Aorta (tissue), 5 donors: ENCODE results near the gene CDK8. TPM values are rescaled to one million over a fixed set of nuclear protein-coding genes. Genes with fewer than 3 reads are reported as not detected.
"Not testable (repeated sequence)": the region's sequence is repeated elsewhere in the genome, so short reads cannot be mapped to it uniquely, and the experiment has no call there.

Source experiments
- ATAC-seq: fragments of 200-7000 bp; cut with Tn5 transposase; one replicate; pipeline ENCODE4 v1.9.1; 2022; ENCODE audit warnings: moderate library complexity; ENCODE audit not compliant: low FRiP score
- DNase-seq, 2 donors: peaks; one replicate each; pipeline ENCODE4 v3.0.0-alpha.2; 2020
- H3K27ac ChIP-seq, 2 donors: one replicate each; pipeline ENCODE4 v1.5.1; 2013; ENCODE audit warnings: low read length in 2 of 2, mild to moderate bottlenecking in 2 of 2, moderate library complexity in 2 of 2, control low read depth in 1 of 2, inconsistent platforms in 1 of 2, low read depth in 1 of 2
- H3K27me3 ChIP-seq, 2 donors: one replicate each; pipeline ENCODE4 v1.6.1; 2013; ENCODE audit warnings: control low read depth in 1 of 2, low read length in 1 of 2, mild to moderate bottlenecking in 1 of 2, moderate library complexity in 1 of 2; ENCODE audit not compliant: insufficient read depth in 2 of 2, control insufficient read depth in 1 of 2
- H3K36me3 ChIP-seq, 2 donors: one replicate each; pipeline ENCODE4 v1.6.1; 2013; ENCODE audit warnings: control low read depth in 1 of 2, low read length in 1 of 2, mild to moderate bottlenecking in 1 of 2; ENCODE audit not compliant: insufficient read depth in 2 of 2, control insufficient read depth in 1 of 2
- H3K4me1 ChIP-seq, 2 donors: one replicate each; pipeline ENCODE4 v1.6.1; 2013; ENCODE audit warnings: low read length in 2 of 2, control low read depth in 1 of 2, mild to moderate bottlenecking in 1 of 2, moderate library complexity in 1 of 2; ENCODE audit not compliant: insufficient read depth in 2 of 2, control insufficient read depth in 1 of 2
- H3K4me3 ChIP-seq, 2 donors: one replicate each; pipeline ENCODE4 v1.5.1; 2013; ENCODE audit warnings: low read length in 2 of 2, control low read depth in 1 of 2, mild to moderate bottlenecking in 1 of 2
- H3K9me3 ChIP-seq: one replicate; pipeline ENCODE4 v1.6.1; 2013; ENCODE audit warnings: mild to moderate bottlenecking, low read length; ENCODE audit not compliant: control insufficient read depth
- WGBS, 2 donors: extraction: QIAGEN DNeasy Blood & Tissue Kit; methylation state at CpG; one replicate each; pipeline ENCODE4 v1.1.7; 2013; 5-methylcytosine and 5-hydroxymethylcytosine counted together
- intact Hi-C, 2 donors: fragments of 100-400 bp; cut with DNase I; formaldehyde crosslinking; loops; one replicate each; pipeline versions ENCODE4 v1.14.2 to v1.15.0; 2022
- polyA plus RNA-seq, 2 donors: library from polyadenylated mRNA; stranded (reverse); fragments of 200-250 nt; gene quantifications; one replicate each; pipeline ENCODE4 v1.2.3, GENCODE V29; 2013
- total RNA-seq, 2 donors: library from RNA; stranded (reverse); fragmentation: NEBNext Ultra II Directional; extraction: Animal tissue kit (Norgen Biotek cat#: 25700); gene quantifications; one replicate each; pipeline ENCODE4 v1.2.1, GENCODE V29; 2021
- donor health status: healthy with polysubstance abuse.
- donor health status: Bipolar disorder and iron deficiency.
- donor health status: DM: no; HTN: no; CAD: no.
- donor health status: DM: no; HTN: no; CAD: no.
- donor health status: DM: yes; HTN: yes; CAD: no.

CDK8 gene
- total and polyA plus RNA-seq, 4 donors: 9.6 to 16.9 (median 10.6) TPM

- H3K36me3 ChIP-seq, ATAC-seq, H3K9me3 ChIP-seq, H3K4me3 ChIP-seq, H3K27me3 ChIP-seq, H3K27ac ChIP-seq, DNase-seq, H3K4me1 ChIP-seq, intact Hi-C loops: not testable (repeated sequence)
- 96 to 99% methylated on average over 7 of the region's 7 CpGs for WGBS, 2 donors
Observed at GRCh38 chr13:26288838-26289237, 34.9 kb downstream of the CDK8 start.

GRCh38 chr13:26295812-26296211, 41.9 kb downstream of the CDK8 start:
- H3K4me3 ChIP-seq: no peak overlapping the region
- intact Hi-C loops: no loop called here
- WGBS, 2 donors: 89 to 93% methylated on average over 6 of the region's 6 CpGs
- H3K36me3 ChIP-seq: no peaks in the 10 kb centered on the region
- H3K9me3 ChIP-seq: no peaks in the 10 kb centered on the region
- ATAC-seq (no peak), DNase-seq (no peak)
- peaks cover 0 to 4% of the 10 kb centered on the region in 2 donors for H3K4me1 ChIP-seq
- H3K27ac ChIP-seq: no peak overlapping the region
- H3K27me3 ChIP-seq: no peaks in the 10 kb centered on the region

- intact Hi-C loops: no loop called here
- no peaks in the 10 kb centered on the region for H3K27me3 ChIP-seq
- DNase-seq: no peak
- H3K4me1 ChIP-seq: peaks cover 0 to 4% of the 10 kb centered on the region in 2 donors
- H3K4me3 ChIP-seq: no peak overlapping the region
- H3K9me3 ChIP-seq: no peaks in the 10 kb centered on the region
- H3K27ac ChIP-seq: no peak overlapping the region
- H3K36me3 ChIP-seq: no peaks in the 10 kb centered on the region
- ATAC-seq: no peak
- 60 to 69% methylated on average over 4 of the region's 4 CpGs for WGBS, 2 donors
Observed at GRCh38 chr13:26299168-26299750, 45.3 kb downstream of the CDK8 start.

- H3K4me1 ChIP-seq: peaks cover 0 to 3% of the 10 kb centered on the region in 2 donors
- no peak overlapping the region for H3K27ac ChIP-seq
- H3K9me3 ChIP-seq: no peaks in the 10 kb centered on the region
- intact Hi-C loops: no loop called here
- H3K4me3 ChIP-seq: no peak overlapping the region
- WGBS, 2 donors: 86 to 88% methylated on average over 6 of the region's 6 CpGs
- DNase-seq (no peak), ATAC-seq (no peak)
- no peaks in the 10 kb centered on the region for H3K36me3 ChIP-seq
- H3K27me3 ChIP-seq: no peaks in the 10 kb centered on the region
Observed at GRCh38 chr13:26300140-26300539, 46.2 kb downstream of the CDK8 start.

DNA sequence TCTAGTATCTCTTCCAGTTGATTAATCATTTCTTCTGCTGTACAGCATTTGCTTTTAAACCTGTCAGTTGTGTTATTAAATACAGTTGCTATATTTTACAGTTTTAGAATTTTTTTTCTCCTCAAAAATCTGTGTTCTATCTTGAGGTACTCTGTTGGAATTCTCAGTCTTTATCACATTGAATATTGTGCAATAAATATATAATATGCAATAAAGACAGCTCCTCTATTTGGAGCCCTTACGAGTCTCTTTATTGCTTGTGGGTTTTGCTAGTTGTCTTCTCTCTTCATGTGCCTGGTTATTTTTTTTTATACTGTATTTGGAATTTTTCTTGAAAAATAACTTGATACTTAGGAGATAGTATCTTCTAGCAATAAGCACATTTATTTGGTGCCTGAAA, 51.7 kb downstream of the CDK8 start:
- Histone ChIP-seq H3K9me3 (no peaks in the 10 kb centered on the region), H3K27me3 (no peaks in the 10 kb centered on the region), H3K27ac (no peak overlapping the region), H3K4me3 (no peak overlapping the region), H3K36me3 (no peaks in the 10 kb centered on the region), H3K4me1 (no peaks in the 10 kb centered on the region)
- intact Hi-C loops: no loop called here
- WGBS, 2 donors: 86 to 97% methylated on average over 1 of the region's 1 CpG
- DNase-seq (no peak), ATAC-seq (no peak)

GRCh38 chr13:26307701-26308100, 53.8 kb downstream of the CDK8 start:
- Histone ChIP-seq H3K4me1 (no peaks in the 10 kb centered on the region), H3K36me3 (no peaks in the 10 kb centered on the region), H3K4me3 (no peak overlapping the region), H3K27me3 (no peaks in the 10 kb centered on the region), H3K27ac (no peak overlapping the region), H3K9me3 (no peaks in the 10 kb centered on the region)
- no peak for ATAC-seq
- DNase-seq: no peak
- intact Hi-C loops: no loop called here
- WGBS, 2 donors: 95 to 98% methylated on average over 1 of the region's 1 CpG

GRCh38 chr13:26308250-26308649, 54.3 kb downstream of the CDK8 start:
- DNase-seq: no peak
- no peak for ATAC-seq
- no peak overlapping the region for H3K4me3 ChIP-seq
- intact Hi-C loops: no loop called here
- no peaks in the 10 kb centered on the region for H3K4me1 ChIP-seq
- H3K27ac ChIP-seq: no peak overlapping the region
- no peaks in the 10 kb centered on the region for H3K36me3 ChIP-seq
- H3K9me3 ChIP-seq: no peaks in the 10 kb centered on the region
- no peaks in the 10 kb centered on the region for H3K27me3 ChIP-seq

DNA sequence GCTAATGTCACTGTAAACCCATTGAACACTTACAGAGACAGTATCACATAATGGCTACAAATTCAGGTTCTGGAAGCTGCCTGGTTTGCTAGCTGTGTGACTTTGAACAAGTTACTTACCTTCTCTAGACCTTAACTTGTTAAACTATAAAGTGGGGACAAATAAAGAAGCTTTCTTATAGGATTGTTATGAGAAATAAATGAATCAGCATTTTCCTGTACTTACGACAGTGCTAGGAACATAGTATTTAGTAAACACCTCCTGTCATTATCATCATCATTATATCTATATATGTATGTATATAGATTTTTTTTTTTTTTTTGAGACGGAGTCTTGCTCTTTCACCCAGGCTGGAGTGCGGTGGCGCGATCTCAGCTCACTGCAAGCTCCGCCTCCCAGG, 54.9 kb downstream of the CDK8 start:
- Histone ChIP-seq H3K27me3 (no peaks in the 10 kb centered on the region), H3K9me3 (no peaks in the 10 kb centered on the region), H3K4me1 (no peaks in the 10 kb centered on the region), H3K4me3 (no peak overlapping the region), H3K36me3 (no peaks in the 10 kb centered on the region), H3K27ac (no peak overlapping the region)
- WGBS, 2 donors: 94 to 98% methylated on average over 3 to 6 of the region's 6 CpGs
- ATAC-seq (no peak), DNase-seq (no peak)
- intact Hi-C loops: no loop called here

- 98 to 99% methylated on average over 4 of the region's 4 CpGs for WGBS, 2 donors
- DNase-seq (no peak), ATAC-seq (no peak)
- Histone ChIP-seq H3K36me3 (no peaks in the 10 kb centered on the region), H3K4me1 (no peaks in the 10 kb centered on the region), H3K27ac (no peak overlapping the region), H3K27me3 (no peaks in the 10 kb centered on the region), H3K4me3 (no peak overlapping the region), H3K9me3 (no peaks in the 10 kb centered on the region)
- intact Hi-C loops: no loop called here
Observed at GRCh38 chr13:26310003-26310402, 56.1 kb downstream of the CDK8 start.
